GM10847 (cell line): ENCODE results near the gene SRP14.

Source experiments
- POLR2A ChIP-seq: IDR thresholded peaks from 2 replicates; pipeline ENCODE4 v1.6.1; 2011; ENCODE audit not compliant: insufficient read length; ENCODE audit errors: extremely low read depth

The SRP14 gene

DNA sequence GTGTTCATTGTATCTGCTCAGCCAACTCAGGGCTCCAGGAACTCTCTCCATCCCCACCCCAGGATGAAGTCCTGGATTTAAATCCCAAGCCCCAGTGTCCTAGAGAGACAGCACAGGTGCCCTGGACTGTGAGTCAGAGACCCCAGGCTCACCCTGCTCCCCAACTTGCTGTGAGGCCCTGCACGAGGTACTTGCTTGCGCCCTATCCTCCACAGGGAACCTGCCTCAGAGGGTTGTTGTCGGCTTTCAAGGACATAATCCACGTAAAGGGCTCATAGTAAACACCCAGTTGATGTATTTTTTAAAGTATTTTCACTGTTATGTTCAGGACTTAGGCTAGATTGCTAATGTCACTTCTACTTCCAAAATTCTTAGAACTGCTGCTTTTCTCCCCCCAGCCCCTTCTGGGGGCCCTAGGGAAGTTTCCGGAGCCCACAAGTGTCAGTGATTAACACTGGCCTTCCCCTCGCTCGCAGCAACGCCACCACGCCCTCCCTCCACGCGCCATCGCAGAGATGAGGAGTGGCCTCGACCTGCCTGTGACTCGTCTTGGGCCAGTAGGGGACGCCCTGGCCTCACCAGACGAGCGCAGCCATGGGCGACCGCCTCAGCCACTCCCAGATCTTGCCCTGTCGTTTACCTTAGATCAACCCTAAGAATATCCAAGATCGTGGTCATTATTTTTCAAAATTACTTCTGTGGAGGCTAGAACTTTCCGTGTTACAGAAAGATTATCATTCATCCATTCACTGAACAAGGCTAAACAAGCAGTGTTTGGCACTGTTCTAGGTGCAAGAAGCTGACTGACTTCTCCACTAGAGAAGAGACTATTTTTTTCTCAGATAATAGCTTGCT is 6.0 kb upstream of the SRP14 start:
- no peak for TF ChIP-seq POLR2A

DNA sequence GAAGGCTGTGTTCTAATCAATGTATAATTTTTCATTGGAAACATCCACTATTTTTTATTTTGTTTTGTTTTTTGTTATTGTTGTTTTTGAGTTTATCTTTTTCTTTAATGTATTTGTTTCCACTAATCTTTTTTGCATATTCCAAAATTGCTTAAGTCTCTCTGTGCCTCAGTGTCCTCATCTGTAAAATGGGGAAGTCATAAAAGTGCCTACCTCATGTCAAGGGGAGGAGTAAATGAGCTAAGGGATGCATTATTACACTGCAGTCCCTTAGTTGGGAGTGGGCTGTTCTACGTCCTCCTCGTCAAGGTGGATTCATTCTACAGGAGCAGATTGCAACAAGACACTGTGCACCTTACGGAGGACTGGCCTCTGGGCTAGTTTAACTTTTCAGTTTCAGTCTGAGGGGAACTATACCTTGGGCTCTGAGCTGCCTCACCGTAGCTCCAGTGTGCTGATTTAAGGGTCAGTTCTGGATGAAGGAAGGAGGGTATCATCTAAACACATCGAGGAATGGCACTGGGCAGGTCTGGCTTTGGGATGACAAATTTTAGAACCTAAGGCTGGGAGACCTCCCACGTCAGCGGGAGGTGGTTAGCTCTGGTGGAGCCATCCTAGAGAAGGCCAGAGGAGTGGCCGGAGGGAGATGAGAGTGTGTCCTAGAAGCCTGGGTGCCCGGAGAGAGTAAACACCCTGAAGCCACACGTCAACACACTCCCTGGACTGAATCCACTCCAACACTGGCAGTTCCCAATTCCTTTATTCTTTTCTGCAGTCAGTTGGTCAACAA is 5.1 kb upstream of the SRP14 start:
- no peak for TF ChIP-seq POLR2A

DNA sequence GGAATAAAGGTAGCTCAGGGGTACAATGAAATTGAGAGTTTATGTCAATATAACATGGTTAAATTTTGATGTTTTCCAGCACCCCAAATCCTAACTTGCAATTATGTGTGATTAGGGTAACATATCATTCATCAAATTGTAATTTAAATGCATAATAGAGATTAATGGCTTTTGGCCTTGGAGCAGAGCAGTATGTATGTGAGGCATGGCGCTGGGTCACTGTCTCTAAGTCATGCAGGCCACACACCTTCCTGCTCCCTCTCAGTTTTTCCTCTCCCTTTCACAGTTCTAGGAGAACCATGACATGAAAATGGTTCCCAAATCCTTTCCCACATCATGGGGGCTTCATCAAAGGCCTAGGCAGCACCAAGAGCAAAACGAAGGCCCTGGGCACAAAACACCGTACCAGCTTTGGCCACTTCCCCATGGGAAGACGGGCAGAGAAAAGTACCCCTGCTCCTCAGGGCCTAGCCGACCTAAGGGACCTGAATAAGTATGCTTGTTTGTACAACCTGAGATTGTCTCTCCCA is 3.9 kb upstream of the SRP14 start:
- no peak for TF ChIP-seq POLR2A

DNA sequence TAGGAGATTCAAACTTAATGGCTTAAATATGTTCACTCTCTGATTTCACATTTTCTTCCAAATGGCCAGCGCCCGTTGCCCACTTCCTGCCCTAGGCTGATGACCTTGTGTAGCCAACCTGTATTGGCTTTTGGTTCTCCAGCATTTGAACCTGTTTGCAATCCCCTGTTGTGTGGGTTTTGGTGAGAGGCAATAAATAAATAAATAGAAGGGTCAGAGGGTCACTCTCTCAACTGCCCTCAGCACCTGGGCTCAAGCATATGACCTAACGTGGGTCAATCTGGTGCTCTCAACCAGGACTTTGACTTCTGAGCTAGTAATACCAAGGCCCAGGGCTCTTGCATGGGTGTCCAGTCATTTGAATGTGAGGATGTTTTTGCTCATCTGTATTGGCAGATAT is 1.8 kb upstream of the SRP14 start:
- no peak for TF ChIP-seq POLR2A

DNA sequence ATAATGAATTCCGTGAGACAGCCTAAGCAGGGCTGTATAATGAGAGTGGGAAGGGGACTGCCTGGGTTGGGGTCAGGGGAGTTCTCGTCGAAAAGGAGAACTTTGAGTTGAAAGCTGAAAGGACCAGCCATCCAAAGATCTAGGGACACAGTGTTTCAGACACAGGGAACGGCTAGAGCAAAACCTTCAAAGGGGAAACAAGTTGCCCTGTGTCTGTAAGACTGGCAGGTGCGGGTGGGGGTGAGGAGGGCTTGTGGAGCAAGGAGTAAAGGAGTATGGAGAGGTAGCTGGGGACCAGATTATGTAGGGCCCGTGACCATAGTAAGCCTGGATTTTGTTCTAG is 1.3 kb upstream of the SRP14 start:
- TF ChIP-seq POLR2A: no peak

DNA sequence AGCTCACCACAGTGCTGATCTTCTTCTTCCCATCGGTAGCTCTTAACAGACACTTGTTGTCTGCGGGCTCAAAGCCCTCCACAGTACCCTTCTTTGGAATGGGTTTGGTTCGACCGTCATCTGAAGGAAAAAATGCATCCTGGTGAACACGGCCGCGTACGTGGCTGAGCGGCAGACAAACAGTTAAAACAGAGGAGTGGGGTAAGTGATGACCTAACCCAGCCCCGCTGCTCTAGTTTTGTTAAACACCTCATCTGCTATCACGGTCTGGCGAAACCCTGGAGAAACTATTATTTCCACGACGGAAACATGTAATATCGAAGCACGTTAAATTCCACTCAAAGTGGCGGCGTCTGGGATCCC is 725 bp downstream of the SRP14 start:
- TF ChIP-seq POLR2A: no peak

DNA sequence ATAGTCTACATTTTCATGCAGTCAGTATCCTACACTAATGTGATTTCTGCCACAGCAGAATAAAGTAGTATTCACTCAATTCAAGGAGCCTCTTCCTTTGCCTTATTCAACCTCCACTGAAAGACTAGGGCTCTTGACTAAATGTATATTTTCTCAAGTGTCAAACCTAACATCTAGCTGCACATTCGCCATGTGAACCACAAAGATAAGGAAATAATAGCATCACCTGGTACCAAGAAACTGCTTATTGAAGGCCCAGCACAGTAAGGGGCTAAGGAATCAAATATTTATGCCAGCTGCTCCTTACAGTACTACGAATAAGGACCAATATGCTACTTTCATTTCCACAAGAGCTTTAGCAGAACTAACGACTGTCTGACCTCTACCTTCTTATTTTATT is 1.3 kb downstream of the SRP14 start:
- no peak for TF ChIP-seq POLR2A

DNA sequence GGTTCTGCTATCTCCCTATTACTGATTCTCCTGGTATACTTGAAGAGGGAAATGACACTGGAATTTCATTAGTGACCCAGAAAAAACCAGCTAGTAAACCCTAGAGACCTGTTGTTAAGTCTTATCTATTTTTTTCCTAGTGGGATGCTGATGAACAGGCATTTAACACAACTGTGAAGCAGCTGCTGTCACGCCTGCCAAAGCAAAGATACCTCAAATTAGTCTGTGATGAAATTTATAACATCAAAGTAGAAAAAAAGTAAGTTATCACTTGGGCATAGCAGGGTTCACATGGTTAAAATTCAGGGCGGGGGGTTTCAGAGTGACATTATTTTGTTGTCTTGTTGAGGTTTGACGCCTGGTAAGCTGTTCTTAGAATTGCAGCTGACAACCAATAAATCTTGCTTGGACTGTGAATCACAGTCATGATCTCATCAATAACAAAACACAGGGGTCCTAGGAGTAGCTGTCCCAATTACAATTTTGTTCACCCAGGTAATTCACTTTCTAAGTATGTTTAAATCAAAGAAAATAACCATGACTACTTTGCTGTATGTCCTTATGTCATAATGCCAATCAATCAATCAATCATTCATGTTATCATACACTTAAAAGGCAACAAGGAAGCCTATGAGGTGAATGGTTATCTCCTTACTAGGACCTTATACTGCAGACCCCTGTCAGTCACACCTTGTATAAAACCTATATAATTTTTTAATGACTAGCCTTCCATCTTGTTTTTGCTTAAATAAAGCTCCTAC is 4.6 kb downstream of the SRP14 start:
- TF ChIP-seq POLR2A: no peak

DNA sequence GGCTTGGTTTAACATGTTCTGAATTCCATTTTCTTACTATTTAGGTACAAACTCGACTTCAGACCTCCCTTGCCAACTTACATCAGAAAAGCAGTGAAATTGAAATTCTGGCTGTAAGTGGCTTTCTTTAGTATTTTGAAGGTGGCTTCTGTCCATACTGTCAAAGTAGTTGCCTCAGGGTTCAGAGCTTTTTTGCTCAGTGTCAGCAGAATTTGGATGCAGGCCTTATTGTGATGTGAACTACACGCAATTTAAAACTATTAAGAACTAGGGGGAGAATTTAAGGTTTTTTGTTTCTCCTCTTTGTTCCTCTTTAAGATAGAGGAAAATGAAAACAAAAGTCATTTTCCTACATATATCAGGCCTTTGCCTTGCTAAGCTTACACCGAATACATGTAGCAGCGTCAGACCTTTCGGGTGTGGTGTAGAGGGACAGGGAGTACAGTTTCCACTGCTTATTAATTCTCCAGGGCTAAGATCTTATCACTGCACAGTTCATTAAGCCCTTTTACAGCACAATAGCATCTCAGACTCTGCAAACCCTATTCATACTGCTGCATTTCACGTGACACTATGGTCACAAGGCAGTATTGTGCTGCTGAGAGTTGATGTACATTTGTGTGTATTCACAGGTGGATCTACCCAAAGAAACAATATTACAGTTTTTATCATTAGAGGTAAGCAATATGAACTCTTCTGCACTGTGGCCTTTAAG is 6.7 kb downstream of the SRP14 start:
- no peak for TF ChIP-seq POLR2A

DNA sequence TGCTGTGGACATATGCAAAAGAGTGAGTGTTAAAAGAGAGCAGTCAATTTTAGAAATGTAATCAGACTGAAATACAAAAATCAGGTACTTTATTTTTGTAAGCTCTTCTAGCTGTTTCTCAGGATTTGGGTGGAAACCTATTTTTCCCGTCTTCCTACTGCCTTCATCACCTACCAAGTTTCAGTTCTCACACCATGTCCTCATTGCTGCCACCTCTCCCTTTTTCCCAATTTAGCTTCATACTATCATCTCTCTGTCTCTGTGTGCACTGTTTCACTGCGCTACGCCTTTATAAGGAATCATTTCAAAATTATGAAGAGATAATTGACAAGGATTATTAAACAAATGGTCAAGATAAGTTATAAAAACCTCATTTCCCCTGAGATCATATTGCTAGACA is 7.7 kb downstream of the SRP14 start:
- TF ChIP-seq POLR2A: no peak

DNA sequence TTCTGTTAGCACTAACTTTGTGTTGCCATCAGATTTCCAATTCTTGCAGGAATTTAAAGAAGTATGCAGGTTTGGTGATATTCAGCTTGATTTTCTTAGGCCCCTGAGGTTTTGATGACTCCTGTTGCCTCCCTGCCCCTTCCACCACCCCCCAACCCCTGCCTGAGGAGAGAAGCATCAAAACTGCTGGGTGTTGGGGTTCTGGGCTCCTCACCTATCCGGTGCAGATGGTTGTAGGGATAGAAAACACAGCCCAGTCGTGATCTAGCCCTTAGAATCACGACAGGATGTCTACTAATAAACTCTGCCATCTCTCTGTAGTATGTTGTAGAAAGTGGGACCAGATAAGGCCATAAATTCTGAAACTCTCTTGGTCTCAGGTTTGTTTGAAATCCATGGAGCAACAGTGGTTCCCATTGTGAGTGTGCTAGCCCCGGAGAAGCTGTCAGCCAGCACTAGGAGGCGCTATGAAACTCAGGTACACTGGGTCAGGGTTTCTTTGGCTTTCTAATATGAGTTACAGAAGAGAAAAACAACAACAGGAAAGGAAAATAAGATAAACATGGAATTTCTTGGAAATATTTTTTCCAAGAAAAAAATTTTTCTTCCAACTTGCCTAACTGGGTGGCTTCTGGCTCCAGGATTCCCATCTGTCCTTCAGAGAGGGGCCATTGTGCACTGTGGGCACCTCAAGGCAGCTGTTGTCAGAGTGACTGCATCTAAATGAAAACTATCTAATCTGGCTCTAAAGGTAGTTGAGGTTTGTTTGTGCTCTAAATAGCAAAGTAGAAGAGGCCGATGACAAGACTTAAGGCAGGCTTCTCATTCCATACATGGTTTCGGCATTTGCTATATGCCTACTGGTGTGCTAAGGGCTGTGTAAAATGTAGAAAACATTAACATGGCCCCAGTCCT is 8.7 kb downstream of the SRP14 start:
- no peak for TF ChIP-seq POLR2A

DNA sequence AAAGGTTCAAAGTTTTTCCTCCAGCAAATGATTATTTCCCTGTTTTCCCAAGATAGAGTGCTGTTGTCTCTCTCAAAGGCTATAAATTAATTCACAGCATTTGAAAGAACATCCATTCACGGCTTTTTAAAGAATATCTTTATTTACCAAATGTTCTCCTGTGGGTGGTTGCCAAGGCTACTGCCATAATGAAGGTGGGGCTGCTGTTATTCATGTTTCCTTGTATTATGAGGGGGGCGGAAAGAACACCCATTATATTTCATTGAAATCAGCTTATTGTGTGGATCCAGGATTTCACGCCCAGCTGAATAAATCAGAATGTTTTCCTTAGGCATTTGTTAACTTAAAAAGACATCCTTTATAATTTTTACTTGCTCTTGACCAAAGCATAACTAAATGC is 10.1 kb downstream of the SRP14 start:
- no peak for TF ChIP-seq POLR2A

DNA sequence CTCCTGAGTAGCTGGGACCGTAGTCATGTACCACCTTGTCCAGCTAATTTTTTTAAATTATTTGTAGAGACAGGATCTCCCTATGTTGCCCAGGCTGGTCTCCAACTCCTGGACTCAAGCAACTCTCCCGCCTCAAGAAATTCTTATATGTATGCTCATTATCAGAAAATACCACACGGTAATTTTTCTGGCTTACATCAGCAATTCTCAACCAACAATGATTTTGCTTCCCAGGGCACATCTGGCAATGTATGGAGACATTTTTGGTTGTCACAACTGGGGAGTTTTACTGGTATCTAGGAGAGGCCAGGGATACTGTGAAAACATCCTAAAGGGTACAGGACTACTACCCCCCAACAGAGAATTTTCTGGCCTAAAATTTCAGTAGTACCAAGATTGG is 10.8 kb downstream of the SRP14 start:
- no peak for TF ChIP-seq POLR2A

DNA sequence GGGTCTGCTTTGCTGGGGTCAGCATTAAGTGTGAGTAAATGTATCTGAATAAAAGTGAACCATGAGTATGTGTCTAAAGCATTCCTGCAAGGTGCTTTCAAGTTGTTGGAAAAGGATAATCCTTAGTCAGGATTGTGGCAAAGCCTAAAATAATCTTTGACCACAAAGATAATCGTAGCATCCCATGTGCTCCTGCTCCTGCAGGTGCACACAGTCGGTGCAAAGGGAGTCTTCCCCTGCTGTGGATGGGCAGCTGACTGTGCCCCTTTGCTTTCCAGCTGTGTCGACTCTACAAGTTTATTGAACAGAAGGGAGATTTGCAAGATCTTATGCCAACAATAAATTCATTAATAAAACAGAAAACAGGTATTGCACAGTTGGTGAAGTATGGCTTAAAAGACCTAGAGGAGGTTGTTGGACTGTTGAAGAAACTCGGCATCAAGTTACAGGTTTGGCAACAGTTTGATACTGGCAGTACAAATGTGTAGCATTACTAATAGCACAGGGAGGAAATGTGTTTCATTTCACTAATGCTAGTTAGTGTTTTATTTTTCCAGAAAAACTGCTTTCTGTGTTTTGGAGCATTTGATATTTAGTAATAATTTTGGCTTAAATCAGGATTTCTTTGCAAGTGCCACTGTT is 22.6 kb downstream of the SRP14 start:
- no peak for TF ChIP-seq POLR2A

DNA sequence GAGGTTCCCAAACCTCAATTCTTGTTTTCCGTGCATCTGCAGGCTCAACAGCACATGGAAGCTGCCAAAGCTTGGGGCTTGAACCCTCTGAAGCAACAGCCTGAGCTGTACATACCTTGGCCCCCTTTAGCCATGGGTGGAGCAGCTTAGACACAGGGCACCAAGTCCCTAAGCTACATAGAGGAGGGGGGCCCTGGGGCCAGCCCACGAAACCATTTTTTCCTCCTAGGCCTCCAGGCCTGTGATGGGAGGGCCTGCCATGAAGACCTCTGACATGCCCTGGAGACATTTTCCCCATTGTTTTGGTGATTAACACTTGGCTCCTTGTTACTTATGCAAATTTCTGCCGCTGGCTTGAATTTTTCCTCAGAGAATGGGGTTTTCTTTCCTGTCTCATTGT is 24.6 kb downstream of the SRP14 start:
- TF ChIP-seq POLR2A: no peak
